Panc1 (cell line): Measurements from ENCODE around the gene SNRNP35. TPM values are rescaled to one million over a fixed set of nuclear protein-coding genes. Genes with fewer than 3 reads are reported as not detected.

Experiments used
- ATAC-seq: fragments of 200-7000 bp; cut with Tn5 transposase; 2 replicates; pipeline ENCODE4 v1.9.1; 2020; ENCODE audit warnings: mild to moderate bottlenecking, moderate library complexity
- BruUV-seq: library from RNA; stranded (reverse); fragments of 400-500 nt; replicated peaks from 2 replicates; lab custom pipeline; 2021; lab: Mats Ljungman, UMichigan
- CTCF ChIA-PET: fragments of 300-600 bp; sonication (Branson Sonifier 250); formaldehyde crosslinking; loops from one replicate; lab custom pipeline; 2022; ENCODE audit warnings: antibody characterized with exemption; lab: Charles Lee
- POLR2A ChIA-PET: fragments of 300-600 bp; sonication (Branson Sonifier 250); formaldehyde crosslinking; loops from one replicate; lab custom pipeline; 2022; ENCODE audit warnings: antibody characterized with exemption; lab: Charles Lee
- DNase-seq: peaks from one replicate; pipeline ENCODE4 v3.0.0-alpha.2; 2010; ENCODE audit warnings: low read depth, low spot score
- H3K27ac ChIP-seq: 2 replicates; pipeline ENCODE4 v1.5.1; 2011; ENCODE audit warnings: mild to moderate bottlenecking, low read length, inconsistent platforms
- H3K27me3 ChIP-seq: fragments of 200-500 bp; sonication (Bioruptor generic); 2 replicates; pipeline ENCODE4 v1.6.0; 2014; ENCODE audit warnings: low read length, inconsistent platforms; ENCODE audit not compliant: control insufficient read depth, insufficient read depth
- H3K36me3 ChIP-seq: fragments of 200-500 bp; sonication (Bioruptor generic); 2 replicates; pipeline ENCODE4 v1.5.1; 2014; ENCODE audit warnings: inconsistent platforms, mild to moderate bottlenecking, low read length, moderate library complexity; ENCODE audit not compliant: control insufficient read depth, insufficient read depth
- H3K4me1 ChIP-seq: 2 replicates; pipeline ENCODE4 v1.5.1; 2011; ENCODE audit warnings: inconsistent platforms, mild to moderate bottlenecking, low read length, moderate library complexity; ENCODE audit not compliant: control insufficient read depth, insufficient read depth
- H3K4me3 ChIP-seq, 2 experiments: 2 replicates each; pipeline ENCODE4 v1.5.1; 2011 to 2012; ENCODE audit warnings: low read depth in 2 of 2, low read length in 2 of 2, mild to moderate bottlenecking in 2 of 2, inconsistent platforms in 1 of 2, moderate library complexity in 1 of 2
- H3K9me3 ChIP-seq: fragments of 200-500 bp; sonication (Bioruptor generic); 2 replicates; pipeline ENCODE4 v1.5.1; 2014; ENCODE audit warnings: low read depth, mild to moderate bottlenecking, inconsistent platforms, low read length, moderate library complexity; ENCODE audit not compliant: control insufficient read depth, insufficient read depth
- CTCF ChIP-seq: fragments of 450-650 bp; IDR thresholded peaks from 2 replicates; pipeline ENCODE4 v1.5.1; 2017; ENCODE audit warnings: mild to moderate bottlenecking
- POLR2AphosphoS5 ChIP-seq: IDR thresholded peaks from 2 replicates; pipeline ENCODE4 v1.6.1; 2012; ENCODE audit warnings: mild to moderate bottlenecking, low read depth, low read length, moderate library complexity
- REST ChIP-seq, 2 experiments: IDR thresholded peaks; 2 replicates each; pipeline ENCODE4 v1.6.1; 2011 to 2012; ENCODE audit warnings: low read depth in 2 of 2, control low read depth in 1 of 2, low read length in 1 of 2, mild to moderate bottlenecking in 1 of 2, moderate library complexity in 1 of 2; ENCODE audit not compliant: insufficient read depth in 1 of 2
- SIN3A ChIP-seq: IDR thresholded peaks from 2 replicates; pipeline ENCODE4 v1.6.1; 2012; ENCODE audit warnings: low read depth, mild to moderate bottlenecking, low read length, moderate library complexity, borderline replicate concordance; ENCODE audit not compliant: insufficient read depth
- TCF7L2 ChIP-seq: IDR thresholded peaks from 2 replicates; pipeline ENCODE4 v1.6.1; 2011; ENCODE audit warnings: mild to moderate bottlenecking, low read depth, low read length, inconsistent platforms
- in situ Hi-C: cut with HindIII; loops from 2 replicates; pipeline ENCODE4 v1.10.0; 2016; ENCODE audit warnings: low sequenced_read_pairs, low pct_unique_long_range_greater_than_20kb
- intact Hi-C: fragments of 100-400 bp; cut with micrococcal nuclease; formaldehyde crosslinking; loops from one replicate; pipeline ENCODE4 v1.10.0; 2022; ENCODE audit not compliant: unreplicated experiment
- total RNA-seq: library from RNA; stranded (reverse); gene quantifications from one replicate; pipeline ENCODE4 v1.2.1, GENCODE V29; 2021; ENCODE audit not compliant: unreplicated experiment

SNRNP35 gene
- total RNA-seq, 1 experiment from 2014 or later = 16.5 TPM

- H3K4me3 ChIP-seq = no peak overlapping the region
- no peaks in the 10 kb centered on the region for H3K9me3 ChIP-seq
- DNase-seq = no peak
- CTCF ChIA-PET = no interaction called here
- no peaks in the 10 kb centered on the region for H3K27me3 ChIP-seq
- no peaks in the 10 kb centered on the region for H3K4me1 ChIP-seq
- BruUV-seq = no TSS peak
- no peaks in the 10 kb centered on the region for H3K36me3 ChIP-seq
- POLR2A ChIA-PET = no interaction called here
- no peak overlapping the region for H3K27ac ChIP-seq
- intact Hi-C loops = no loop called here
- in situ Hi-C loops = no loop called here
- no peak for TF ChIP-seq SIN3A
- TF ChIP-seq POLR2AphosphoS5 = no peak
- TF ChIP-seq CTCF = no peak
- no peak for TF ChIP-seq TCF7L2
- TF ChIP-seq REST (IDR thresholded peaks at IDR 0.05; ENCODE audit: insufficient read depth in 1 of 2, low read depth in 2 of 2, low read length in 1 of 2) = no peak
- no peak for ATAC-seq
Observed at GRCh38 chr12:123478069-123478468, 20.1 kb downstream of the SNRNP35 start.

GRCh38 chr12:123478762-123479161, 20.8 kb downstream of the SNRNP35 start:
- no peaks in the 10 kb centered on the region for H3K9me3 ChIP-seq
- no peak overlapping the region for H3K4me3 ChIP-seq
- in situ Hi-C loops = no loop called here
- ChIA-PET POLR2A (no interaction called here), CTCF (no interaction called here)
- H3K27ac ChIP-seq = no peak overlapping the region
- ATAC-seq (no peak), DNase-seq (no peak)
- TF ChIP-seq SIN3A (no peak), REST (IDR thresholded peaks at IDR 0.05; ENCODE audit: insufficient read depth in 1 of 2, low read depth in 2 of 2, low read length in 1 of 2) (no peak), TCF7L2 (no peak), CTCF (no peak), POLR2AphosphoS5 (no peak)
- intact Hi-C loops = no loop called here
- H3K36me3 ChIP-seq = no peaks in the 10 kb centered on the region
- no peaks in the 10 kb centered on the region for H3K27me3 ChIP-seq
- H3K4me1 ChIP-seq = no peaks in the 10 kb centered on the region
- no TSS peak for BruUV-seq
